Measurements from ENCODE around the gene HAUS5. TPM values are rescaled to one million over a fixed set of nuclear protein-coding genes. Genes with fewer than 3 reads are reported as not detected.

The HAUS5 gene
- total RNA-seq, 4 donors from 2014 or later, result 4.0 to 7.3 (median 5.1) TPM

DNA sequence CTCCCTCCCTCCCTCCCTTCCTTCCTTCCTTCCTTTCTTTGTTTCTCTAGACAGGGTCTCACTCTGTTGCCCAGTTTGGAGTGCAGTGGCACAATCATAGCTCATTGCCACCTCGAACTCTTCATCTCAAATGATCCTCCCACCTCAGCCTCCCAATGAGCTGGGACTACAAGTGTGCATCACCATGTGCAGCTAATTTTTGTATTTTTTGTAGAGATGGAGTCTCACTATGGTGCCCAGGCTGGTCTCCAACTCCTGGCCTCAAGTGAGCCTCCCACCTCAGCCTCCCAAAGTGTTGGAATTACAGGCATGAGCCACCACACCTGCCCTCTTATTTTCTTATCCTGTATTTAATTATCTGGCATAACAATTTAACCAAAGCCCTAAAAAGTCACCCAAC lies 58.2 kb downstream of the HAUS5 start:
- DNase-seq (ENCODE audit: low spot score), result no peak
- ATAC-seq (ENCODE audit: low FRiP score), result no peak
- TF ChIP-seq, protein P1, sequence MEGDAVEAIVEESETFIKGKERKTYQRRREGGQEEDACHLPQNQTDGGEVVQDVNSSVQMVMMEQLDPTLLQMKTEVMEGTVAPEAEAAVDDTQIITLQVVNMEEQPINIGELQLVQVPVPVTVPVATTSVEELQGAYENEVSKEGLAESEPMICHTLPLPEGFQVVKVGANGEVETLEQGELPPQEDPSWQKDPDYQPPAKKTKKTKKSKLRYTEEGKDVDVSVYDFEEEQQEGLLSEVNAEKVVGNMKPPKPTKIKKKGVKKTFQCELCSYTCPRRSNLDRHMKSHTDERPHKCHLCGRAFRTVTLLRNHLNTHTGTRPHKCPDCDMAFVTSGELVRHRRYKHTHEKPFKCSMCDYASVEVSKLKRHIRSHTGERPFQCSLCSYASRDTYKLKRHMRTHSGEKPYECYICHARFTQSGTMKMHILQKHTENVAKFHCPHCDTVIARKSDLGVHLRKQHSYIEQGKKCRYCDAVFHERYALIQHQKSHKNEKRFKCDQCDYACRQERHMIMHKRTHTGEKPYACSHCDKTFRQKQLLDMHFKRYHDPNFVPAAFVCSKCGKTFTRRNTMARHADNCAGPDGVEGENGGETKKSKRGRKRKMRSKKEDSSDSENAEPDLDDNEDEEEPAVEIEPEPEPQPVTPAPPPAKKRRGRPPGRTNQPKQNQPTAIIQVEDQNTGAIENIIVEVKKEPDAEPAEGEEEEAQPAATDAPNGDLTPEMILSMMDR (IDR thresholded peaks at IDR 0.05), result no peak

- no peak for DNase-seq (ENCODE audit: low spot score)
- TF ChIP-seq, protein P1 (IDR thresholded peaks at IDR 0.05), result no peak
- ATAC-seq (ENCODE audit: low FRiP score), result no peak
These were observed 59.3 kb downstream of the HAUS5 start for GRCh38 chr19:35671818-35672217.

DNA sequence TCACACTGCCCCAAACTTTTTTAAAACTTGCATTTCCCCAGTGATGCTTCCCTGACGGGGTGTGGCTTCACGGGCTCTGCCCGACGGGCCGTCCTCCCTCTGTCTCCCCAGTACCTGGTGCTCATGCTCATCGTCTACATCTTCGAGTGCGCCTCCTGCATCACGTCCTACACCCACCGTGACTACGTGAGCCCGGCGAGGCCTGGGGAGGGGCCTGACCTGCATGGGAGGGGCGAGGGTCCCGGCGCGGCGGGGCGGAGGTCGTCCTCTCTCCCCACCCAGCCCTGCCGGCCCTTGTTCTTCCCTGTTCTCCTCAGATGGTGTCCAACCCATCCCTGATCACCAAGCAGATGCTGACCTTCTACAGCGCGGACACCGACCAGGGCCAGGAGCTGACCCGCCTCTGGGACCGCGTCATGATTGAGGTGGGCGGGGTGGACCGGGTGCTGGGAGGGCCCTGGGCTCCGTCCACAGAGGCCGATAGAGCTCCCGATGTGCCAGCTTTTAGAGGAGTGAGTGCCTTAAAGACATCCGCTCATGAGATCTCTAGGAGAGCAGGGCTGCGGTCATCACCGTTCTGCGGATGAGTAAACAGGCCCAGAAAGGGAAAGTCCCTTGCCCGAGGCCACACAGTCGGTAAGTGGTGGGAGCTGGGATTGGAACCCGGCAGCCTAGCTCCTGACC lies 60.7 kb downstream of the HAUS5 start:
- DNase-seq (ENCODE audit: low spot score), result no peak
- TF ChIP-seq, protein P1 (IDR thresholded peaks at IDR 0.05), result no peak
- ATAC-seq (ENCODE audit: low FRiP score), result peak; percentile 78

Other genes with a start within 250 kb of the HAUS5 start
- under 1 TPM in 2 of 4 donors, not detected in 2; 0.37 to 0.79 TPM for gene GPR42, start 241.7 kb upstream of the HAUS5 start, total RNA-seq
- 1 to 10 TPM in 1 of 4 donors, under 1 TPM in 3; 0.46 to 4.4 (median 0.80) TPM for gene FFAR2, start 164.5 kb upstream of the HAUS5 start, total RNA-seq
- gene KRTDAP, start 122.3 kb upstream of the HAUS5 start, total RNA-seq, result not detected
- gene DMKN, start 99.1 kb upstream of the HAUS5 start, total RNA-seq, result 10 to 100 TPM in 3 of 4 donors, 1 to 10 TPM in 1; 2.8 to 48.9 (median 33.8) TPM
- under 1 TPM in 1 of 4 donors, not detected in 3; 0.93 TPM for gene SBSN, start 84.4 kb upstream of the HAUS5 start, total RNA-seq
- not detected for gene GAPDHS, start 79.3 kb upstream of the HAUS5 start, total RNA-seq
- gene TMEM147, start 67.1 kb upstream of the HAUS5 start, total RNA-seq, result 100 to 1,000 TPM in 1 of 4 donors, 10 to 100 TPM in 3; 67.1 to 114 (median 74.5) TPM
- not detected for gene ATP4A, start 49.1 kb upstream of the HAUS5 start, total RNA-seq
- gene PMIS2, start 26.6 kb upstream of the HAUS5 start, total RNA-seq, result not detected
- gene RBM42, start 16.3 kb downstream of the HAUS5 start, total RNA-seq, result 10 to 100 TPM; 35.0 to 41.7 (median 39.6) TPM
- under 1 TPM in 2 of 4 donors, not detected in 2; 0.65 to 0.82 TPM for gene ETV2, start 29.0 kb downstream of the HAUS5 start, total RNA-seq
- gene COX6B1, start 35.6 kb downstream of the HAUS5 start, total RNA-seq, result 100 to 1,000 TPM; 391 to 611 (median 538) TPM
- under 1 TPM in 1 of 4 donors, not detected in 3; 0.44 TPM for gene UPK1A, start 53.8 kb downstream of the HAUS5 start, total RNA-seq
- under 1 TPM in 2 of 4 donors, not detected in 2; 0.47 to 0.72 TPM for gene ZBTB32, start 91.8 kb downstream of the HAUS5 start, total RNA-seq
- 10 to 100 TPM; 11.5 to 28.7 (median 19.8) TPM for gene KMT2B, start 105.3 kb downstream of the HAUS5 start, total RNA-seq
- 10 to 100 TPM in 2 of 4 donors, 1 to 10 TPM in 2; 5.8 to 14.8 (median 10.1) TPM for gene IGFLR1, start 129.7 kb downstream of the HAUS5 start, total RNA-seq
- 10 to 100 TPM; 18.4 to 23.8 (median 22.9) TPM for gene U2AF1L4, start 132.7 kb downstream of the HAUS5 start, total RNA-seq
- gene PSENEN, start 132.9 kb downstream of the HAUS5 start, total RNA-seq, result 10 to 100 TPM; 28.1 to 58.6 (median 37.9) TPM
- 10 to 100 TPM; 11.3 to 18.3 (median 15.6) TPM for gene LIN37, start 135.8 kb downstream of the HAUS5 start, total RNA-seq
- 100 to 1,000 TPM; 107 to 203 (median 128) TPM for gene HSPB6, start 144.3 kb downstream of the HAUS5 start, total RNA-seq
- gene PROSER3, start 145.4 kb downstream of the HAUS5 start, total RNA-seq, result 1 to 10 TPM; 3.7 to 7.5 (median 5.3) TPM
- gene ARHGAP33, start 162.8 kb downstream of the HAUS5 start, total RNA-seq, result 1 to 10 TPM in 3 of 4 donors, under 1 TPM in 1; 0.84 to 9.1 (median 2.5) TPM
- not detected for gene PRODH2, start 200.1 kb downstream of the HAUS5 start, total RNA-seq
- gene NPHS1, start 239.8 kb downstream of the HAUS5 start, total RNA-seq, result 1 to 10 TPM in 1 of 4 donors, under 1 TPM in 1, not detected in 2; 0.48 to 1.5 TPM
- 1 to 10 TPM in 1 of 4 donors, under 1 TPM in 2, not detected in 1; 0.25 to 1.4 (median 0.48) TPM for gene KIRREL2, start 244.2 kb downstream of the HAUS5 start, total RNA-seq

All from omental fat pad (tissue), 4 donors.